Medulla oblongata (tissue), 1 donor: Measurements from ENCODE around the gene DAPK3.
"Not testable (repeated sequence)": the region's sequence is repeated elsewhere in the genome, so short reads cannot be mapped to it uniquely, and the experiment has no call there.

Source experiments
- DNase-seq: peaks from one replicate; pipeline ENCODE4 v3.0.0-alpha.2; 2015; ENCODE audit errors: extremely low spot score

The DAPK3 gene

DNA sequence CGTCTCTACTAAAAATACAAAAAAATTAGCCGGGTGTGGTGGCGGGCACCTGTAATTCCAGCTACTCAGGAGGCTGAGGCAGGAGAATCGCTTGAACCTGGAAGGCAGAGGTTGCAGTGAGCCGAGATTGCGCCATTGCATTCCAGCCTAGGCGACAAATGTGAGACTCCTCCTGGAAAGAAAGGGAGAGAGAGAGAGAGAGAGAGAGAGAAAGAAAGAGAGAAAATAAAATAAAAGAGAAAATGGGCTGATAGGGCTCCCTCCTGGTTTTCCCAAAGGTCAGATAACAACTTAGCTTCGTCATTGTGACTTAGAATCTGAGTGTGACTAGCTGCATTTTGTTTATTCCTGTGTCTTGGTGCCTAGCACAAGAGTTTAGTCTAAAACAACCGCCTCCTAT lies 34.5 kb upstream of the DAPK3 start:
- DNase-seq = not testable (repeated sequence)

DNA sequence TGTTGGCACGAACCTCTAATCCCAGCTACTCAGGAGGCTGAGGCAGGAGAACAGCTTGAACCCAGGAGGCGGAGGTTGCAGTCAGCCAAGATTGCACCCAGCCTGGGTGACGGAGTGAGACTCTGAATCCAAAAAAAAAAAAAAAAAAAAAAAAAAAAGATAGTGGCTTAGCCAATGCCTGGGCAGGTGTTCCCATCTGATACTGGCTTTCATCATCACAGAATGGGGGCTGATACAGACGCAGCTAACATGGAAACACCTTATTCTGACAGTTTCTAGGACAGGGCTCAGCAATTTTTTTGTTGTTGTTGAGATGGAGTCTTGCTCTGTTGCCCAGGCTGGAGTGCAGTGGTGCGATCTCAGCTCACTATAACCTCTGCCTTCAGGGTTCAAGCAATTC lies 29.9 kb upstream of the DAPK3 start:
- not testable (repeated sequence) for DNase-seq

GRCh38 chr19:3998667-3999412 lies 27.9 kb upstream of the DAPK3 start:
- not testable (repeated sequence) for DNase-seq

DNA sequence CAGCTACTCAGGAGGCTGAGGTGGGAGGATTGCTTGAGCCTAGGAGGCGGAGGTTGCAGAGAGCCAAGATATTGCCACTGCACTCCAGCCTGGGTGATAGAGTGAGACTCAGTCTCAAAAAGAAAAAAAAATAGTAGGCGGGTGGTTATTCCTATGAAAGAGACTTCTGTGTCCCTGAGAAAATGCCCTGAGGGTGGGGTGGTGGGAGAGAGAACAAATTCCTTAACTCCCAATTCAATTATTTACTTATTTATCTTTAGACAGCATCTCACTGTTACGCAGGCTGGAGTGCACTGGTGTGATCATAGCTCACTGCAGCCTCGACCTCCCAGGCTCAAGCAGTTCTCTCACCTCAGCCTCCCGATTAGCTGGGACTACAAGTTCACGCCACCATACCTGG lies 24.7 kb upstream of the DAPK3 start:
- no peak for DNase-seq

DNA sequence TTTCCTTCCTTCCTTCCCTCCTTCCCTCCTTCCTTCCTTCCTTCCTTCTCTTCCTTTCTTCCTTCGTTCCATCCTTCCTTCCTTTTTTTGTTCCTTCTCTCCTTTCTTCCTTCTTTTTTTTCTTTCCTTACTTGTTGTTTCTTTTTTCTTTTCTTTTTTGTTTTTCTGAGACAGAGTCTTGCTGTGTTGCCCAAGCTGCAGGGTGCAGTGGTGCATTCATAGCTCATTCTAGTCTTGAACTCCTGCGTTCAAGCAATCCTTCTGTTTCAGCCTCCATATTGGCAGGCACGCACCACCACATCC lies 19.9 kb upstream of the DAPK3 start:
- DNase-seq = no peak

GRCh38 chr19:3987619-3988371 lies 16.9 kb upstream of the DAPK3 start:
- peak; percentile 89 for DNase-seq

DNA sequence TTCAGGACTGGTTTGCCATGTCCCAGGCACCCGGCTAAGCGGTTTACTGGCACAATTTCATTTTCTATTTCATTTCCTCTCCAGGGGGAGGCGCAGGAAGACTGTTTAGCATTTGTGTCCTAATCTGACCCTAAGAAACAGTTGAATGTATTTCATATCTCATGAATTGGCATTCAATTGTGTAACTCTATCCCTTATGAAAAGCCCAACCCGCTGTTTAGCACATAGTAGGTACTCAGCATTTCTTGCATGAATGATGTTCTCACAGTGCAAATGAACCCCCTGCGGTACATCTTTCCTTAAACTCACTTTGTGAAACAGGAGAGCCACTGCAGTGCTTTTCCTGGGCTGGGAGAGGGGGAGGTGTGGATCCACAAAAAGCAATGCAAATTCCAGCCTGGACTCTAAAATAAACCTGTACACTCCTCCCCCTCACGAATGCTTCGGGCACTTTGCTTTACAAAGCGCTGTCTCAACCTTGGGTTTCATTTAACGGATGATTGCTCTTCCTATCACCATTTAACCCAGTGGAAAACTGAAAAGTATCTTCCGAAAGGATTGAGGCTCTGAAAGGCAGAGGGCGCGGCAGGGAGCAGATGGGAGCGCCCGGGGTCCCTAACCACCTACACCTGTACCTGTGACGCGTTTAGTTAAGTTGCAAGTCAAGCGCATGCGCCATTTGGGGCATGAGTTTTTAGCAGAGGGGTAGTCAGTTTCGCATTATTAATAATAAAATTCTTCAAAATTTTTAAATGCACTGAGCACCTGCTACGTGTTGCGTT lies 15.6 kb upstream of the DAPK3 start:
- DNase-seq = peak; percentile 92

- DNase-seq = no peak
Measured at GRCh38 chr19:3985643-3986259, 14.9 kb upstream of the DAPK3 start.

- peak; percentile 91 for DNase-seq
Measured at GRCh38 chr19:3984908-3985642, 14.2 kb upstream of the DAPK3 start, which contains the start of gene EEF2. EEF2 (minus strand) TSS chr19:3985463; CDS start chr19:3985380, 83 bp downstream.

DNA sequence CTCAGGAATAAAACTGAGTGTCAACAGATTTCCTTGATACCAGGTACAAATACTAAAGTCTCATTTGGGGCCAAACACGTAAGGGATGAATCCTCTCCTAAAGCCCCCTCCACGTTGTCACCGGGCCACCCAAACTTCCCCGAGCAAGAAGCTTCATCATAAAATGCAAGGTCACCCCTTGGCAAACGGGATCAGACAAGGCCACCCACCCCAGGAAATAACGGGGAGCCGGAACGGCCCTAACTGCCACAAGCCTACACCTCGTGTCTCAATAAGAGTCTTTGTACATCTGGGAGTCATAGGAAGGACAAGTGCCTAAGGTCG lies 13.6 kb upstream of the DAPK3 start:
- DNase-seq = peak; percentile 36

DNA sequence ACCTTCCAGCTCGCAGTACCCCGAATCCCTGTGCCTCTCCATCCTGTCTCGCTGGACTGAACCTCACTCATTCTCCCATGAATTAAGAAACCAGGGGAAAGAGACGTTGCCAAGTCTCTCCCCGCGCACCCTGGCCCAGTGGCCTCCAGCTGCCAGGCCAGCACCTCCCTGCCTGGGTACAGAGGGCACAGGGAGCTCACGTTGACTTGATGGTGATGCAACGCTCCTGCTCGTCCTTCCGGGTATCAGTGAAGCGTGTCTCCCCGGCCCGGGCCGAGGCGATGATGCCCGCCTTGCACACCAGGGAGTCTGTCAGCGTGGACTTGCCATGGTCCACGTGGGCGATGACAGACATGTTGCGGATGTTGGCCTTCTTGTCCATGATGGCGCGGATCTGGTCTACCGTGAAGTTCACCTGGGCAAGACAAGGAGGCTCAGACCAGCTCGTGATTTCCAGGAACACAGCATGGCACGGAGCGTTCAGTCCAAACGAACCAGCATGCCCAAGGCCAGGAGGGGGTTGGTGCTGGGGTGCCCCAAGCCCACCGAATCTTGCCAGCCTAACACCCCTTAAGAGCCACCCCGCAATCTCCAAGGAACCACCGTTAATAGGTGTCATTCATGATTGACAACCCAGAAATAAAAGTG lies 13.2 kb upstream of the DAPK3 start:
- DNase-seq = no peak

DNA sequence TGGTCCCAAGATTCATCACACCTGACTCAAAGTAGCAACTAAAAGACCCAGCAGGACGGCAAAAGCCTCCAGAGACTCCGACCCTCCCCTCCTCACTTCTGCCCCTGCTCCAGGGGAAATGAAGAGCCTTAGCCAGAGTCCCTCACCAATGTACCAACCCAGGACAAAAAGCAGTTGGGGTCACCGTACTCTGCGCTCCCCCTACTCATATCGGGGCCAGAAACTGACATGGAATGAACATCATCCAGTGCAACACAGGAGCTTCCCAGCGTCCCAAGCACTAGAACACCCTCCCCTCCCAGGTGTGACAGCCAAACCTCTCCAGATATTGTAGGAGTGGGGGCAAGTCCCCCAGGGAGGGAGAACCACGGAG lies 12.6 kb upstream of the DAPK3 start:
- DNase-seq = no peak

DNA sequence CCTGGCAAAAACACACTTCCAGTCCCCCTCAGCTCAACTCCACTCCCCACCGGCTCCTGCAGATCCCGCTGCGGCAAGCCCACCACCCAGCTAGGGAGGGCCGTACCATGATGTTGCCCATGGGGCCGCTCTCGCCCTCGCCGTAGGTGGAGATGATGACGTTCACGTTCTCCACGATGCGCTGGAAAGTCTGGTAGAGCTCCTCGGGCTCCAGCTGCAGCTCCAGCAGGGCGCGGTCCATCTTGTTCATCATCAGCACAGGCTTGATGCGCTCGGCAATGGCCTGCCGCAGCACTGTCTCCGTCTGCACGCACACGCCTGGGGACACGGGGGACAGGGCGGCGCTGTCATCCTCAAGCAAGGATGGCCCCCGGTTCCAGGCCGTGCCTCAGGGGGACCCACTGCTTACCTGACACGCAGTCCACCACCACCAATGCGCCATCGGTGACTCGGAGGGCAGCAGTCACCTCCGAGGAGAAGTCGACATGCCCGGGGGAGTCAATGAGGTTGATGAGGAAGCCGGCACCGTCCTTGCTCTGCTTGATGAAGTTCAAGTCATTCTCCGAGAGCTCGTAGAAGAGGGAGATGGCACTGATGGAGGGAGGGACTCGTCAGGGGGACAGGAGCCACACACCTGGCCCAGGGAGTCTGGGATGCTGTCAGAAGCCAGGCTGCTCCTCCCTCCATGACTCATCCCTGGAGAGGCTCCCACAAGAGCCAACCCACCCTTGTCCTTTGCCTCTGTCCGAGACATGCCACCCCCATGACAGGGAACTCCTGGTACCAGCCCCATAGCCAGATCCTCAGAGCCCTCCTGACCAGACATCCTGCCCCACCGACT lies 12.0 kb upstream of the DAPK3 start:
- no peak for DNase-seq

DNA sequence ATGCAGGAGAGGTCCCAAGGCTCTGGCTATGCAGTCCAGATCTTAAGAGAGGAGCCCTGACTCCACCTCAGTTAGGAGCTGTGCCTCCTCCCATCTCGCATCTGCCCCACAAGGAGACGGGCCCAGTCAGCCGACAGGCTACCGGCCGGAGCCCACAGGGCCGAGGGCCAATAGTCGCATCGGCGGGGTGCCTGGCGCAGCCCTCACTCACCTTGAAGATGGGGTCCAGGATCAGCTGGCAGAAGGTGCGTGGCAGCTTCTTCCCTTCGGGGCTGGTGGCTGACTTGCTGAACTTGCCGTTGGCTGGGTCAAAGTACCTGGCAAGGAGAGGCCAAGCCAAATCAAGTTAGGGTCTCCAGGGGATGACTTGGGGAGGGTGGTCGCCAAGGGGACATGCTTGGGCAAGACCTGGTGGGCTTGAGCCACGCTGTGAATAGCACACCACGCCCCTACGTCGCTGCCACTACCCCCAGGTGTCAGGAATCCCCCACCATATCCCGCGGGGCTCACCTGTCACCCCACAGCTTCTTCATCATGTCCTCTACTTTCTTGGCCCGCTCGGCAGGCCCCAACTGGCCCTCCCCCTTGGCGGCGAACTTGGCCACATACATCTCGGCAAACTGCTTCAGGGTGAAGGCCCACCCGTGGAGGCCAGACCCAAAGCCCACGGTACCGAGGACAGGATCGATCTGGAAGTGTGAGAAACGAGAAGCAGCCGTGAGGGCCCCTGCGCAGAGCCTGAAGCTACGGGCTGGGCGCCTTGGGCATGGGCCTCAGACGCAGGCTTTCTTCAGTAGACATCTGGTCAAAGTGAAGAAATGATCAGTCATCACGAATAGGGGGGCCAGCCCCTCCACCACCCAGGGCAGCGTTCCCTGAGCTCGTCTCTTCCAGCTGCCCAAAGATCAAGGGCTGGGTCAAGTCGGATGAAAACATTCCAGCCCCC lies 11.1 kb upstream of the DAPK3 start:
- DNase-seq = no peak

- no peak for DNase-seq
Measured at GRCh38 chr19:3981373-3981735, 10.5 kb upstream of the DAPK3 start.

DNA sequence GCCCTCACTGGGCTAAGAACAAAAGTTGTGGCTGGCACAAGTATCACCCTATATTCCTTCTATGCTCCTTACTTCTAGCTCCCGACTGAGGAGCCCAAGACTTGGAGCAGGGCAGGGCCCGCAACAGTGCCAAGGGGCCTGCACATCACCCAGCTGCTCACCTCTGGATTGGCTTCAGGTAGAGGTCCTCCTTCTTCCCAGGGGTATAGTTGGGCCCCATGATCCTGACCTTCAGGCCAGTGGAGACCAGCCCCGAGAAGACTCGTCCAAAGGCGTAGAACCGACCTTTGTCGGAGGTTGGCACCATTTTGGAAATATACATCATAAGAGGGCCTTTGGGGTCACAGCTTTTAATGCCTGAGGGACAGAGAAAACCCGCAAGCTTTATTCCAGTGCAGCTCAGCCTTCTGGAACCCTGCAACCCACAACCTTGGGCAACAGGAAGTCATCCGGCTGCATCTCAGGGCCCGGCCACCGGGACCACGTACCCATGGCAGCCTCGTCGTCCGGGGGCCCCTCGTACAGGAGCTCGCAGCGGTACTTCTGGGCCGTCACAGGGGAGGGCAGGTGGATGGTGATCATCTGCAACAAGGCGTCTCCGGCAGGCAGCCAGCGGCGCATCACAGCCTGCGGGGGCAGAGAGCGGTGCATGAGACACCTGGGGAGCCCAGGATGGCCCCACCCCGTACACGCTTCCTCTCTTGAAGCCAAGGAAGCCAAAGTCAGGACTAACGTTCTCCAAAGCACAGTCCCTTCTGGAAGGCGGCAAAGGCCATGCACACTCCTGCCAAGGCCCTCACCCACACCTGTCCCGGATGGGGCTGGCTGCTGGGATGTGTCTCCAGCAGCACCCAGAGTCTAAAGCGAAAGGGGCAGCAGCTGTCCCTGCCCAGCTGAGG lies 9.7 kb upstream of the DAPK3 start:
- no peak for DNase-seq

- no peak for DNase-seq
Measured at GRCh38 chr19:3979674-3980352, 8.9 kb upstream of the DAPK3 start.

DNA sequence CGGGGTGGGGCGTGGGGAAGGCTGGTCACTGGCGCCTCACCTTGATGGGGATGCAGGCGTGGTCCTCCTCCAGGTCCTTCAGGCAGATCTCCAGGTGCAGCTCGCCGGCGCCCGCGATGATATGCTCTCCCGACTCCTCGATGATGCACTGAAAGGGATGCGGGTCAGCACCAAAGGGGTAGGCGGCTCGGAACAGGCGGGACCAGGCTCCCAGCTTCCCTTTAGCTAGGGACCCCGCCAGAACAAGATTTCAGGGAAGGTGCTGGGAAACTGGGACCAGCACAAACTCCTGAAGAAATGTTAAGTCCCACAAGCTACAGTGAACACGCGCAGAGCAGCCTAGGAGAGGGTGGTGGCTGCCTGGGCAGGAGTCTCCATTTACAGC lies 8.4 kb upstream of the DAPK3 start:
- no peak for DNase-seq
